ENCODE results near the gene PRRG3.

PRRG3 gene

DNA sequence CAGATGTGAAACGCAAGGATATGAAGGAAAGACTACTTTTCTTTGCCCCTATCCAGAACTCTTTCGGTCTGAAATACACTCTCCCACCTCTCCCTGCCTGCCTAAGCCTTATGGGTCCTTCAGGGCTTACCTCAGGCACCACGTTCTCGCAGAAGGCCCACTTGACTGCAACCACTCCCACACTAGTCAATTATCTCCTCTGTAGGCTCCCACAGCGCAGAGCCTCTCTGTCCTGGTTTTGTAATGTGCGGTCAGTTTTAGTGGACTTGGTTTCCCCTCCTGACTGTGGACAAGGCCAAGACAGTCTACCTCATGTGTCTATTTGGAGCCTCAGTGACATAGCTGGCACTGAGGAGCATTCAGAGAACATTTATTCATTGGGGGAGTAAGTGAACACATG lies 50.4 kb downstream of the PRRG3 start:
- DNase-seq = no peak

GRCh38 chrX:151746502-151746901 lies 51.2 kb downstream of the PRRG3 start:
- DNase-seq = no peak

GRCh38 chrX:151750511-151750910 lies 55.3 kb downstream of the PRRG3 start:
- no peak for DNase-seq

- DNase-seq = no peak
These were observed 57.6 kb downstream of the PRRG3 start for GRCh38 chrX:151752847-151753246.

DNA sequence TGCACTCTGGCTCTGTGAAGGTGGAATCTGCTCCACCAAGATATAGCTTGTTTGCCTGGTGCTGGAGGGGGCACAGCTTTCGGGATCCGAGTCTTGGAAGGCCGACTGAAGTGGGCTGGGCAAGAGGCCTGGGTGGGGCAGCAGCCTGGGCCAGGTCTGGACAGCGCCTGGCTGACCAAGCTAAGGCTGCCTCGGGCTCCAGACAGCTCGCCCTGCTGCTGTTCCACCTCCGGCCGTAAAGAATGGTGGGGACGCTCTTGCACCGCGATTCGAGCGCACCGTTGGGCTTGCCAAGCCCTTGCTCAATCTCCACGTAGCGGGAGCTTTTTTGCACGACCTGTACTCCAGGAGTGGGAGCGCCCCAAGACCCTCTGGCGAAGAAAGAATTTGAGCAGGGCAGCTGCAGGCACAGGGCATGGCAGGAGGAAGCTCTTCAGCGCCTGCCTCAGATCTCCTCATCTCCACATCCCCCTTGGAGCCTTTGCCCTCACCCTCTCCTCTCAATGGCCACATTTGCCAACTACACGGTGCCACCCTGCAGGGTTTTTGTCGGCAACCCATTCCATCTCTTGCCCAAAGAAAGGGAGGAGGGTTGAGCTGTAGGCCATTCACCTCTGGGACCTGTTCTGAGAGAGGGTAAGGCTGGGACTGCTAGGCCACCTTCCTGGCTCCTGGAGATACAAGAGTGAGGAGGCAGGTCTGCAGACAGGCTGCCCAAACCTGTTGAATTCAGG lies 58.2 kb downstream of the PRRG3 start:
- DNase-seq = no peak

DNA sequence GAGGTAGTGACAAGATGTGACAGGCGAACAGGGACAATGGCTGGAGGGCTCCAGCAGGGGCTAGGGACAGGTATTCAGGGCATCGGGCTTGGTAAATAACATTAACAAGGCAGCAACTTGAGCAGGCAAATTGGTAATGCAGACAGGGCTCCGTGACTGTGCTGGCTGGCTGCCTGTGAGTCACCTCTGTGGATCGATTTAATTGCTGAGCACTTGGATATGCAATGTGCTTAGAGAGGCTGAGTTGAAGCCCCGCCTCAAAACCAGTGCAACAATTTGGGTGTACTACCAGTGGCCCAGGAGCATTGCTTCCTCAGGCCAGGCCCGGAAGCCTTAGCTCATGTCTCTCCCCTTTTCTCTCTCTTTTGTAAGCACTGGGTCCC lies 58.8 kb downstream of the PRRG3 start:
- no peak for DNase-seq

DNA sequence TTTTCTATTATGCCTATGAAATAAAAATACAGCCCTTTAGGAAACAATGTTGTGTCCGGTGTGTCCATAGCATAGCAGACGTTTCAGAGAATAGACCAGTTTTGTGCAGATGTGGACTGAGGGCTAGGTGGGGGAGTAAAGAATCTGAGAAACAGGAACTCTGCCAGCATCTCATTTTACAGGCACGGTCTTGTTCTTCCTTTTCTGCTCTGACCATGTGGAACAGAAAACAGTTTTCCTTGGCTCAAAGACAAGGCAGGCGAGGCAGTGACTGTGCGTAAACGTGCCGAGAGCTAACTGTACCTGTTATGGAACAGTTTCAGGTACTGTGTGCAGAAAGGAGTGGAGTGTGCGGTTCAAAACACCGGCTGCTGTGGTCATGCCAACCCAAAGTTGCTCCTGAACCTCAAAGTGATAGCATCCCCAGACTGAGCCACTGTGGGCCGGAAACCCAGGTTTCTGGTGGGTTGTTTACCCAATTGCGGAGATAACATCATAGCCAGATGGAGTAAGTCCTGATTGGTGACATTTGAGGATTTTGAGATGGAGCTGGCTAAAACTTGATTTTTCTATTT lies 59.5 kb downstream of the PRRG3 start:
- no peak for DNase-seq
